ENCODE measurements around the gene PRSS8. TPM values are rescaled to one million over a fixed set of nuclear protein-coding genes. Genes with fewer than 3 reads are reported as not detected.

Gene PRSS8
- total RNA-seq, 1 experiment from 2014 or later: 0.15 TPM

- Histone ChIP-seq H3K9me3 (ENCODE audit: control insufficient read depth, insufficient read depth, low read depth, low read length) (no peaks in the 10 kb centered on the region), H3K36me3 (ENCODE audit: control insufficient read depth, insufficient read depth, low read length) (no peaks in the 10 kb centered on the region; the same call in 1 of the 2 replicates), H3K27ac (ENCODE audit: low read length) (no peak overlapping the region), H3K4me3 (ENCODE audit: low read depth in 2 of 2, low read length in 2 of 2) (no peak overlapping the region), H3K27me3 (ENCODE audit: control insufficient read depth, insufficient read depth, low read length) (no peaks in the 10 kb centered on the region), H3K4me1 (ENCODE audit: control insufficient read depth, insufficient read depth, low read length) (no peaks in the 10 kb centered on the region; the same call in 1 of the 2 replicates)
- ATAC-seq (no peak), DNase-seq (ENCODE audit: low read depth, low spot score) (no peak)
- TF ChIP-seq POLR2AphosphoS5 (IDR thresholded peaks at IDR 0.05; ENCODE audit: low read depth, low read length) (no peak; the same call in 1 of the 2 replicates), SIN3A (IDR thresholded peaks at IDR 0.05; ENCODE audit: borderline replicate concordance, insufficient read depth, low read depth, low read length) (no peak), TCF7L2 (IDR thresholded peaks at IDR 0.05; ENCODE audit: low read depth, low read length) (no peak), REST (IDR thresholded peaks at IDR 0.05; ENCODE audit: insufficient read depth in 1 of 2, low read depth in 2 of 2, low read length in 1 of 2) (no peak)
- TF ChIP-seq, protein P1, sequence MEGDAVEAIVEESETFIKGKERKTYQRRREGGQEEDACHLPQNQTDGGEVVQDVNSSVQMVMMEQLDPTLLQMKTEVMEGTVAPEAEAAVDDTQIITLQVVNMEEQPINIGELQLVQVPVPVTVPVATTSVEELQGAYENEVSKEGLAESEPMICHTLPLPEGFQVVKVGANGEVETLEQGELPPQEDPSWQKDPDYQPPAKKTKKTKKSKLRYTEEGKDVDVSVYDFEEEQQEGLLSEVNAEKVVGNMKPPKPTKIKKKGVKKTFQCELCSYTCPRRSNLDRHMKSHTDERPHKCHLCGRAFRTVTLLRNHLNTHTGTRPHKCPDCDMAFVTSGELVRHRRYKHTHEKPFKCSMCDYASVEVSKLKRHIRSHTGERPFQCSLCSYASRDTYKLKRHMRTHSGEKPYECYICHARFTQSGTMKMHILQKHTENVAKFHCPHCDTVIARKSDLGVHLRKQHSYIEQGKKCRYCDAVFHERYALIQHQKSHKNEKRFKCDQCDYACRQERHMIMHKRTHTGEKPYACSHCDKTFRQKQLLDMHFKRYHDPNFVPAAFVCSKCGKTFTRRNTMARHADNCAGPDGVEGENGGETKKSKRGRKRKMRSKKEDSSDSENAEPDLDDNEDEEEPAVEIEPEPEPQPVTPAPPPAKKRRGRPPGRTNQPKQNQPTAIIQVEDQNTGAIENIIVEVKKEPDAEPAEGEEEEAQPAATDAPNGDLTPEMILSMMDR (IDR thresholded peaks at IDR 0.05): no peak
- intact Hi-C loops (cut with micrococcal nuclease; ENCODE audit: unreplicated experiment): no loop called here
- in situ Hi-C loops (cut with HindIII; ENCODE audit: low pct_unique_long_range_greater_than_20kb, low sequenced_read_pairs): no loop called here
- no TSS peak for BruUV-seq (replicated peaks)
- ChIA-PET CTCF (interaction anchor here (0.6 kb wide), 1 partner anchor 11 kb away, joined by 5 read pairs; no protein-coding TSS in a partner anchor), POLR2A (no interaction called here)
Measured at GRCh38 chr16:31082368-31083045, 53.0 kb downstream of the PRSS8 start.

Other genes starting within 250 kb of the PRSS8 start
- gene BCL7C, start 241.7 kb downstream of the PRSS8 start, total RNA-seq (2021; ENCODE audit: unreplicated experiment): 45.8 TPM
- gene CTF1, start 239.1 kb downstream of the PRSS8 start, total RNA-seq (2021; ENCODE audit: unreplicated experiment): 2.9 TPM
- 52.3 TPM for gene FBXL19, start 212.2 kb downstream of the PRSS8 start, total RNA-seq (2021; ENCODE audit: unreplicated experiment)
- 26.9 TPM for gene ORAI3, start 186.7 kb downstream of the PRSS8 start, total RNA-seq (2021; ENCODE audit: unreplicated experiment)
- gene SETD1A, start 178.0 kb downstream of the PRSS8 start, total RNA-seq (2021; ENCODE audit: unreplicated experiment): 38.7 TPM
- 5.4 TPM for gene HSD3B7, start 150.5 kb downstream of the PRSS8 start, total RNA-seq (2021; ENCODE audit: unreplicated experiment)
- 3.7 TPM for gene STX1B, start 125.1 kb downstream of the PRSS8 start, total RNA-seq (2021; ENCODE audit: unreplicated experiment)
- 65.2 TPM for gene STX4, start 102.2 kb downstream of the PRSS8 start, total RNA-seq (2021; ENCODE audit: unreplicated experiment)
- 21.5 TPM for gene ZNF668, start 61.5 kb downstream of the PRSS8 start, total RNA-seq (2021; ENCODE audit: unreplicated experiment)
- 26.8 TPM for gene ZNF646, start 61.3 kb downstream of the PRSS8 start, total RNA-seq (2021; ENCODE audit: unreplicated experiment)
- gene PRSS53, start 46.8 kb downstream of the PRSS8 start, total RNA-seq (2021; ENCODE audit: unreplicated experiment): 3.4 TPM
- 109 TPM for gene VKORC1, start 40.9 kb downstream of the PRSS8 start, total RNA-seq (2021; ENCODE audit: unreplicated experiment)
- gene BCKDK, start 27.3 kb downstream of the PRSS8 start, total RNA-seq (2021; ENCODE audit: unreplicated experiment): 60.4 TPM
- 48.3 TPM for gene KAT8, start 18.1 kb downstream of the PRSS8 start, total RNA-seq (2021; ENCODE audit: unreplicated experiment)
- gene PRSS36, start 14.3 kb upstream of the PRSS8 start, total RNA-seq (2021; ENCODE audit: unreplicated experiment): 0.23 TPM
- gene FUS, start 44.4 kb upstream of the PRSS8 start, total RNA-seq (2021; ENCODE audit: unreplicated experiment): 441 TPM
- 99.4 TPM for gene PYCARD, start 67.0 kb upstream of the PRSS8 start, total RNA-seq (2021; ENCODE audit: unreplicated experiment)
- gene TRIM72, start 78.4 kb upstream of the PRSS8 start, total RNA-seq (2021; ENCODE audit: unreplicated experiment): 0.08 TPM
- not detected for gene PYDC1, start 81.4 kb upstream of the PRSS8 start, total RNA-seq (2021; ENCODE audit: unreplicated experiment)
- 1.3 TPM for gene ITGAM, start 124.2 kb upstream of the PRSS8 start, total RNA-seq (2021; ENCODE audit: unreplicated experiment)
- 0.49 TPM for gene ITGAX, start 219.4 kb upstream of the PRSS8 start, total RNA-seq (2021; ENCODE audit: unreplicated experiment)

All from Panc1 (cell line).